ENCODE data around the gene RABL6. TPM values are rescaled to one million over a fixed set of nuclear protein-coding genes. Genes with fewer than 3 reads are reported as not detected.

Gene RABL6
- total RNA-seq, 1 donor, result 49.8 TPM

DNA sequence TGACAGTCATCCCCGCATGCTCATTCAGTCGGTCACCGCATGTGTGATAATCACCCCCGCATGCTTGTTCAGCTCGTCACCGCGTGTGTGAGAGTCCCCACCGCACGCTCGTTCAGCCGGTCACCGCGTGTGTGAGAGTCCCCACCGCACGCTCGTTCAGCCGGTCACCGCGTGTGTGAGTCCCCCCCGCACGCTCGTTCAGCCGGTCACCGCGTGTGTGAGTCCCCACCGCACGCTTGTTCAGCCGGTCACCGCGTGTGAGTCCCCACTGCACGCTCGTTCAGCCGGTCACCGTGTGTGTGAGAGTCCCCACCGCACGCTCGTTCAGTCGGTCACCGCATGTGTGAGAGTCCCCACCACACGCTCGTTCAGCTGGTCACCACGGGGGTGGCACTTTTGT, 82.1 kb downstream of the RABL6 start:
- no peak for TF ChIP-seq CTCF (IDR thresholded peaks at IDR 0.05; ENCODE audit: insufficient read depth, low read length)
- DNase-seq (ENCODE audit: low read depth), result no peak
- no peak overlapping the region for H3K4me3 ChIP-seq (ENCODE audit: low read depth, low read length)

DNA sequence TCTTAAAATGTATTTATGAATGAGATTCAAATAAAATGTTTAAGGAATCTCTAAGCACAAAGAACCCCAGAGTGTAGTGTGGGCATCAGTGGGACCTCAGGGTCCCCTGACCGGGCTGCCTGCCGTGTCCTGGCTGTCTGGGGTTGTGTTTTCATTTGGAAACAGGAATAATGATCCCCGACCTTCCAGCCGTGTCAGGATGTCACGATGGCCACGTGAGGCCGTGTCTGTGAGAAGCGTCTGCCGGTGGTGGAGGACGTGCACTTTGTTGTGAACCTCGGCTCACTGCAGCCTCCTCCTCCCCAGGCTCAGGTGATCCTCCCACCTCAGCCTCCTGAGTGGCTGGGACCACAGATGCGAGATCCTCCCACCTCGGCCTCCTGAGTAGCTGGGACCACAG, 82.9 kb downstream of the RABL6 start:
- no peak for TF ChIP-seq CTCF (IDR thresholded peaks at IDR 0.05; ENCODE audit: insufficient read depth, low read length)
- DNase-seq (ENCODE audit: low read depth), result no peak
- no peak overlapping the region for H3K4me3 ChIP-seq (ENCODE audit: low read depth, low read length)

Small RNAs within 50 kb of the gene (small RNA-seq; reads per million reads assigned to genes)
- gene AL355987.2 (not detected), gene ATP6V1G1P3 (not detected), gene MIR4292 (not detected), gene MIR4479 (0.25 reads per million)

Other genes starting within 250 kb of the RABL6 start
- gene EGFL7, start 145.0 kb upstream of the RABL6 start, total RNA-seq (ENCODE audit: low replicate concordance), result 2.4 and 5.6 TPM in 2 replicates
- gene AGPAT2, start 120.5 kb upstream of the RABL6 start, total RNA-seq (ENCODE audit: low replicate concordance), result 6.2 and 29.0 TPM in 2 replicates
- gene DIPK1B, start 95.4 kb upstream of the RABL6 start, total RNA-seq (ENCODE audit: low replicate concordance), result 0.45 and 0.98 TPM in 2 replicates
- gene LCN10, start 65.0 kb upstream of the RABL6 start, total RNA-seq (ENCODE audit: low replicate concordance), result not detected in 2 replicates
- not detected in 2 replicates for gene LCN6, start 59.4 kb upstream of the RABL6 start, total RNA-seq (ENCODE audit: low replicate concordance)
- gene LCN8, start 49.7 kb upstream of the RABL6 start, total RNA-seq (ENCODE audit: low replicate concordance), result not detected in 2 replicates
- gene LCN15, start 43.4 kb upstream of the RABL6 start, total RNA-seq (ENCODE audit: low replicate concordance), result not detected in 2 replicates
- 9.4 and 30.8 TPM in 2 replicates for gene TMEM141, start 16.6 kb upstream of the RABL6 start, total RNA-seq (ENCODE audit: low replicate concordance)
- 0.16 TPM in 1 of 2 replicates, not detected in the other for gene CCDC183, start 11.6 kb upstream of the RABL6 start, total RNA-seq (ENCODE audit: low replicate concordance)
- 1.1 and 1.3 TPM in 2 replicates for gene AJM1, start 34.5 kb downstream of the RABL6 start, total RNA-seq (ENCODE audit: low replicate concordance)
- gene PHPT1, start 41.5 kb downstream of the RABL6 start, total RNA-seq (ENCODE audit: low replicate concordance), result 28.7 and 83.2 TPM in 2 replicates
- 0.81 TPM in 1 of 2 replicates, not detected in the other for gene MAMDC4, start 44.4 kb downstream of the RABL6 start, total RNA-seq (ENCODE audit: low replicate concordance)
- 83.0 and 248 TPM in 2 replicates for gene EDF1, start 58.4 kb downstream of the RABL6 start, total RNA-seq (ENCODE audit: low replicate concordance)
- 5.6 and 7.9 TPM in 2 replicates for gene TRAF2, start 78.6 kb downstream of the RABL6 start, total RNA-seq (ENCODE audit: low replicate concordance)
- gene FBXW5, start 136.8 kb downstream of the RABL6 start, total RNA-seq (ENCODE audit: low replicate concordance), result 52.6 and 139 TPM in 2 replicates
- 0.36 TPM in 1 of 2 replicates, not detected in the other for gene C8G, start 137.3 kb downstream of the RABL6 start, total RNA-seq (ENCODE audit: low replicate concordance)
- gene LCN12, start 144.3 kb downstream of the RABL6 start, total RNA-seq (ENCODE audit: low replicate concordance), result not detected in 2 replicates
- 27.6 and 32.8 TPM in 2 replicates for gene PTGDS, start 169.6 kb downstream of the RABL6 start, total RNA-seq (ENCODE audit: low replicate concordance)
- 0.54 and 15.3 TPM in 2 replicates for gene LCNL1, start 175.0 kb downstream of the RABL6 start, total RNA-seq (ENCODE audit: low replicate concordance)
- 7.1 and 18.3 TPM in 2 replicates for gene PAXX, start 184.5 kb downstream of the RABL6 start, total RNA-seq (ENCODE audit: low replicate concordance)
- gene CLIC3, start 188.6 kb downstream of the RABL6 start, total RNA-seq (ENCODE audit: low replicate concordance), result 4.3 and 5.2 TPM in 2 replicates
- 21.0 and 25.0 TPM in 2 replicates for gene ABCA2, start 220.3 kb downstream of the RABL6 start, total RNA-seq (ENCODE audit: low replicate concordance)
- gene FUT7, start 224.1 kb downstream of the RABL6 start, total RNA-seq (ENCODE audit: low replicate concordance), result not detected in 2 replicates
- gene NPDC1, start 238.2 kb downstream of the RABL6 start, total RNA-seq (ENCODE audit: low replicate concordance), result 23.8 and 31.6 TPM in 2 replicates
- 0.09 TPM in 1 of 2 replicates, not detected in the other for gene ENTPD2, start 246.1 kb downstream of the RABL6 start, total RNA-seq (ENCODE audit: low replicate concordance)

All from fibroblast of the aortic adventitia (primary cell).